Coronary artery (tissue), 2 donors: ENCODE results near the gene FZD1.

ENCODE experiments used
- DNase-seq: peaks from one replicate; pipeline ENCODE4 v3.0.0-alpha.2; 2017; ENCODE audit warnings: low spot score
- H3K27ac ChIP-seq, 2 donors: fragments of 200-600 bp; sonication (generic); one replicate each; pipeline ENCODE4 v1.5.1; 2016 to 2019
- H3K4me3 ChIP-seq: fragments of 200-600 bp; sonication (generic); 2 replicates; pipeline ENCODE4 v1.5.1; 2016; ENCODE audit warnings: mild to moderate bottlenecking, moderate library complexity
- TF ChIP-seq, protein P1 (sequence below): fragments of 200-600 bp; sonication (generic); IDR thresholded peaks from one replicate; pipeline ENCODE4 v1.5.1; 2019; ENCODE audit warnings: antibody characterized with exemption

Gene FZD1

DNA sequence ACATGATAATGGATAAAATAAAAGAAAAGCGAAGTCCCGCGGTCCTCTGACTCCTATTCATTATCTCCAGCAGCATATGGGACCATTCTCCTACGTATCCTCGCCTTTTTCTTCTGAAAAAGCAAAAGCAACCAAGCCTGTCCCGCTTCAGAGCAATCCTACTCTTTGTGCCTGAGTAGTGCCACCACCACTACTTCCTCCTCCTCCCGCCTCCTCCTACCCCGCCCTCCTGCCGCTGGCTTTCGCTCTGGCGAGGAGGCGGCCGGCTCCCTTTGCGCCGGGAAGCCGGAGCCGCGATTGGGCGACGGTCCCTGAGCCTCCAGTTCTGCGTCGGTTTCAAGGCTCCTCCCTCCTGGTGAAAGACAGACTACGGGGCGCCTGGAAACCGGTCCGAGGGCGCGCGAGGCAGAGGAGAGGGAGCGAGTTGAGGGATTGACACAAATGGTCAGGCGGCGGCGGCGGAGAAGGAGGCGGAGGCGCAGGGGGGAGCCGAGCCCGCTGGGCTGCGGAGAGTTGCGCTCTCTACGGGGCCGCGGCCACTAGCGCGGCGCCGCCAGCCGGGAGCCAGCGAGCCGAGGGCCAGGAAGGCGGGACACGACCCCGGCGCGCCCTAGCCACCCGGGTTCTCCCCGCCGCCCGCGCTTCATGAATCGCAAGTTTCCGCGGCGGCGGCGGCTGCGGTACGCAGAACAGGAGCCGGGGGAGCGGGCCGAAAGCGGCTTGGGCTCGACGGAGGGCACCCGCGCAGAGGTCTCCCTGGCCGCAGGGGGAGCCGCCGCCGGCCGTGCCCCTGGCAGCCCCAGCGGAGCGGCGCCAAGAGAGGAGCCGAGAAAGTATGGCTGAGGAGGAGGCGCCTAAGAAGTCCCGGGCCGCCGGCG, at the start of gene FZD1:
TSS of gene FZD1 (plus strand) at position 388 of the 878 bp plus-strand sequence. CDS start at position 836, 448 bp downstream.
- H3K27ac ChIP-seq: peak within 1 kb of the TSS; percentile 95
- TF ChIP-seq, protein P1, sequence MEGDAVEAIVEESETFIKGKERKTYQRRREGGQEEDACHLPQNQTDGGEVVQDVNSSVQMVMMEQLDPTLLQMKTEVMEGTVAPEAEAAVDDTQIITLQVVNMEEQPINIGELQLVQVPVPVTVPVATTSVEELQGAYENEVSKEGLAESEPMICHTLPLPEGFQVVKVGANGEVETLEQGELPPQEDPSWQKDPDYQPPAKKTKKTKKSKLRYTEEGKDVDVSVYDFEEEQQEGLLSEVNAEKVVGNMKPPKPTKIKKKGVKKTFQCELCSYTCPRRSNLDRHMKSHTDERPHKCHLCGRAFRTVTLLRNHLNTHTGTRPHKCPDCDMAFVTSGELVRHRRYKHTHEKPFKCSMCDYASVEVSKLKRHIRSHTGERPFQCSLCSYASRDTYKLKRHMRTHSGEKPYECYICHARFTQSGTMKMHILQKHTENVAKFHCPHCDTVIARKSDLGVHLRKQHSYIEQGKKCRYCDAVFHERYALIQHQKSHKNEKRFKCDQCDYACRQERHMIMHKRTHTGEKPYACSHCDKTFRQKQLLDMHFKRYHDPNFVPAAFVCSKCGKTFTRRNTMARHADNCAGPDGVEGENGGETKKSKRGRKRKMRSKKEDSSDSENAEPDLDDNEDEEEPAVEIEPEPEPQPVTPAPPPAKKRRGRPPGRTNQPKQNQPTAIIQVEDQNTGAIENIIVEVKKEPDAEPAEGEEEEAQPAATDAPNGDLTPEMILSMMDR: no peak
- DNase-seq: peak; percentile 98
- peak within 1 kb of the TSS; percentile 73 for H3K4me3 ChIP-seq

DNA sequence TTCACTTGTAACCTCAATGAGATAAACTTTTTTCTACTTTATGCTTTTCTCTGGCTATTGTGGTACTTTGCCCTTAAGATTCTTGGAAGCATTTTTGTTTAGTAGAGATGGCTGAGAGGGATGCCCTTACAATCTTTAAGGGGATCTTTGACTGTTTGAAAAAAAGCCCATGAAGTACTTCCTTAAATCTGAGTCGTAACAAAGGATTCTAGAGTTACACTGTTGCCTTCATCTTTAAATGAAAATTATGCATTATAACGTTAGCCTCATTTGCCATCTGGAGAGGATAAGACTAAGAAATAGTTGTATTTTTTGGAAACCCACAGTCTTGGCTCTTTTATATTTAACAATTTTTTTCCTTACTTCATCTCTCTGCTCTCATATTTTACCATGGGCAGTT, 37.8 kb upstream of the FZD1 start:
- Histone ChIP-seq H3K27ac (no peak overlapping the region), H3K4me3 (no peak overlapping the region)
- DNase-seq: no peak
- TF ChIP-seq, protein P1: no peak

DNA sequence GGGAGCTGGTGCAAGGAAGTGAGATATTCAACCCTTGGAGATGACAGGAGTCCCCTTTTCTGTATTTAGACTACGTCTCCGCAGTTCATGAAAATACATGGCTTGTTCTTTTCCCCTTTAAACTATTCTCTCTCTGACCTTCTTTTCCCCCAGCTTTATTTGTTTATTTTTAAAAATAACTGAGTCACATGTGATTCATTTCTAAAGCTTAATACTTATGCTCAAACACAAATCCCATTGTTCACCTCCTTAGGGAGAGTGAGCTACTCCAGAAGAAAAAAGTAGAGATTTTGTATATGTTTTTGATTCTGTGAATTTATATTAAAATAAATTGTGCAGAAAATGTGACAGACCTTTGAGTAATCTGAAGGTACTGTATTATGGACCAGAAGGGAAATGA, 35.9 kb upstream of the FZD1 start:
- no peak for DNase-seq
- H3K27ac ChIP-seq: no peak overlapping the region
- H3K4me3 ChIP-seq: no peak overlapping the region
- TF ChIP-seq, protein P1: no peak

DNA sequence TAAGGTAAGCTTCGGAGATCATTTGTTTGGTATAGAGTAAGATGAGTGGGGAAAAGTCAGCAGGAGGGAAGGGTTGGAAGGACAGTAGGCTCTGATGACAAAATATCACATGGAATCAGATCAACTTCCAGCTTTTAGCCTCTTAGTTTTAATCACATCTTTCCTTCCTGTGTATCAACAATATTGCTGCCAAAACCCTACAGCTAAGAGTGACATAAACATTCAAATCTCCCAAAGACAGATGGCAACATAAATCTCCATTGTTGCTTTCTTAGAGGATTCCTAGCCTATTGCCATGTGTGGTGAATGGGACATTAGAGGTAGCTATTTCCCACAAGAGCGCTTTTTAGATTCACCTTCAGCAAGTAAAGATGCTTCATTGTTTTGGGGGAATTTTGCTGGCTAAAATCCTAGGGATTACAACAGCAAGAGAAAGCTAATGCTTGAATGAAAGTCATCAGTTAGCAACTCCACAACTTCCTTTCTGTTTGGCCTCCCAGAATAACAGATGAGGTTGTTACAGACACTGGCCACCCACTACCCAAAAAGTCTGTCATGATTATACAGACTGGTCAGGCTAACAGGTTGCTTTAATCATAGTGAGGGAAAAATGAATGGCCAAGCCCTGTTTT, 35.2 kb upstream of the FZD1 start:
- TF ChIP-seq, protein P1: no peak
- no peak for DNase-seq
- Histone ChIP-seq H3K4me3 (no peak overlapping the region), H3K27ac (no peak overlapping the region)

DNA sequence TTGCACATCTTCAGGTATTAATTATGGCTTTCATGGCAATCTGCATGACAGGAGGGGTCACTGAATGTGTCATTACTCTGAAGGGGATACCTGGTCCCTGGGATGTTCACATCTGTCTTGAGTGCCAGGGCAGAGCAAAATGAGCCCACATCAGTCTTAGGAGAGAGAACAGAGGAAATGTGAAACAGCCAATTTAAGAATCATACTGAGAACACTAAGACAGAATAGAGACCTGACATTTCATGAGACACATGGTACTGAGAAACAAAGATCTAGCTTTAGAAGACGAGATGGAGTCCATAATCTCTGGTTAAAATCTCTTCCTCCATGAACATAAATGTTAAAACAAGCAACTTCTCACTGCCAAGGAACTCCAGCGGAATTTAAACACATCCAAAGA, 34.1 kb upstream of the FZD1 start:
- no peak for DNase-seq
- Histone ChIP-seq H3K27ac (no peak overlapping the region), H3K4me3 (no peak overlapping the region)
- TF ChIP-seq, protein P1: no peak

DNA sequence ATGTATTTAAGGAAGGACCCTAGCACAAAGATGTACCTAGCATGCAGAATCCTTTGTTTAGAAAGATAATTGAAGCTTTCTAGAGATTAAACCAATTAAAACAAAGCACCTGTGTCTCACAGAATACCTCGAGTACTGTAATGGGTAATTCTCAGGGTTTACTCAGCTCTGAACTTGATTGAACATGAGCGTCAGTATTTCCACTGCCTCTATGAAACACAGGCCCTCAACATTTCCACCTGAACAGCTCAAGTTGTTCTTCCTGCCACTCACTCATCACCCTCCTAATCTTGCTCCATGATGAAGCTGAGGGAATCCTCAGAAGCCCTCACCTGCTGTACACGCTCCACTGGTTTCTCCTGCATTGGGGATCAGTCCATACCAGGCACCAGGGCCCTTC, 33.7 kb upstream of the FZD1 start:
- no peak overlapping the region for H3K4me3 ChIP-seq
- no peak for DNase-seq
- H3K27ac ChIP-seq: no peak overlapping the region
- TF ChIP-seq, protein P1: no peak
